Smooth muscle cell (in vitro differentiated cells): ENCODE data around the gene PCDH9. TPM values are rescaled to one million over a fixed set of nuclear protein-coding genes. Genes with fewer than 3 reads are reported as not detected.
A peak's percentile ranks its signal among the peaks of the same experiment; 100 is the strongest.

Experiments
- DNase-seq: peaks from one replicate; lab custom pipeline; 2025; ENCODE audit not compliant: unreplicated experiment; lab: John Stamatoyannopoulos, UW
- H2AFZ ChIP-seq: fragments of 200-600 bp; sonication (generic); 2 replicates; pipeline ENCODE4 v1.6.0; 2016; ENCODE audit warnings: antibody characterized with exemption, low read depth, mild to moderate bottlenecking
- H3F3A ChIP-seq: fragments of 200-600 bp; sonication (generic); 2 replicates; pipeline ENCODE4 v1.6.0; 2017; ENCODE audit warnings: antibody characterized with exemption, low read depth
- H3K27ac ChIP-seq: fragments of 200-600 bp; sonication (generic); 2 replicates; pipeline ENCODE4 v1.5.1; 2016; ENCODE audit warnings: low read depth, mild to moderate bottlenecking
- H3K27me3 ChIP-seq: fragments of 200-600 bp; sonication (generic); 2 replicates; pipeline ENCODE4 v1.6.1; 2016; ENCODE audit warnings: low read depth, mild to moderate bottlenecking
- H3K36me3 ChIP-seq: fragments of 200-600 bp; sonication (generic); 2 replicates; pipeline ENCODE4 v1.5.1; 2016; ENCODE audit warnings: low read depth
- H3K4me1 ChIP-seq: fragments of 200-600 bp; sonication (generic); 2 replicates; pipeline ENCODE4 v1.5.1; 2016; ENCODE audit warnings: low read depth
- H3K4me2 ChIP-seq: fragments of 200-600 bp; sonication (generic); 2 replicates; pipeline ENCODE4 v1.6.0; 2016; ENCODE audit warnings: mild to moderate bottlenecking
- H3K4me3 ChIP-seq: fragments of 200-600 bp; sonication (generic); 2 replicates; pipeline ENCODE4 v1.5.1; 2016; ENCODE audit warnings: mild to moderate bottlenecking
- H3K79me2 ChIP-seq: fragments of 200-600 bp; sonication (generic); 2 replicates; pipeline ENCODE4 v1.6.0; 2016; ENCODE audit warnings: low read depth, mild to moderate bottlenecking
- H3K9ac ChIP-seq: fragments of 200-600 bp; sonication (generic); 2 replicates; pipeline ENCODE4 v1.6.0; 2016; ENCODE audit warnings: low read depth
- H3K9me3 ChIP-seq: fragments of 200-600 bp; sonication (generic); replicated peaks from 2 replicates; pipeline ENCODE4 v1.5.1; 2016; ENCODE audit warnings: low read depth
- H4K20me1 ChIP-seq: fragments of 200-600 bp; sonication (generic); 2 replicates; pipeline ENCODE4 v1.6.0; 2016; ENCODE audit warnings: low read depth
- CTCF ChIP-seq: fragments of 200-600 bp; sonication (generic); IDR thresholded peaks from 2 replicates; pipeline ENCODE4 v1.5.1; 2017; ENCODE audit warnings: borderline replicate concordance, mild to moderate bottlenecking, antibody characterized with exemption; ENCODE audit not compliant: insufficient read depth, poor library complexity, severe bottlenecking
- WGBS: methylation state at CpG from one replicate; pipeline ENCODE4 v1.1.7; 2016; ENCODE audit warnings: low lambda C conversion rate; 5-methylcytosine and 5-hydroxymethylcytosine counted together
- polyA plus RNA-seq: library from polyadenylated mRNA; unstranded; fragments of >200 nt; fragmentation: Nextera tagmentation; extraction: Ambion mirVana; gene quantifications from 2 replicates; pipeline ENCODE4 v1.2.1, GENCODE V29; 2016
- total RNA-seq: library from RNA; depleted of rRNA; stranded (reverse); fragments of >200 nt; gene quantifications from 2 replicates; pipeline ENCODE4 v1.2.3, GENCODE V29; 2014

Gene PCDH9
- total and polyA plus RNA-seq, 2 experiments from 2014 or later, result 0.65 to 1.9 TPM

- Histone ChIP-seq H3K79me2 (no peaks in the 10 kb centered on the region), H3K9me3 (no peaks in the 10 kb centered on the region), H3K4me3 (no peak overlapping the region), H3K27me3 (no peaks in the 10 kb centered on the region), H4K20me1 (no peaks in the 10 kb centered on the region), H3K9ac (no peak overlapping the region), H3K36me3 (no peaks in the 10 kb centered on the region), H3K27ac (no peak overlapping the region), H2AFZ (no peak overlapping the region), H3F3A (no peaks in the 10 kb centered on the region), H3K4me2 (no peak overlapping the region), H3K4me1 (peaks cover 7% of the 10 kb centered on the region)
- TF ChIP-seq CTCF, result no peak
- WGBS, result 85% methylated on average over 5 of the region's 5 CpGs
- DNase-seq, result no peak
Measured at GRCh38 chr13:67232384-67232783, 2.2 kb upstream of the PCDH9 start.

GRCh38 chr13:67231289-67232000 is 1.3 kb upstream of the PCDH9 start:
- H2AFZ ChIP-seq, result peak overlapping the region; percentile 91
- no peaks in the 10 kb centered on the region for H4K20me1 ChIP-seq
- H3K4me1 ChIP-seq, result peaks cover 7% of the 10 kb centered on the region
- H3F3A ChIP-seq, result no peaks in the 10 kb centered on the region
- DNase-seq, result no peak
- peak overlapping the region; percentile 84 for H3K4me3 ChIP-seq
- peak overlapping the region; percentile 50 for H3K27ac ChIP-seq
- no peak for TF ChIP-seq CTCF
- no peaks in the 10 kb centered on the region for H3K36me3 ChIP-seq
- peak overlapping the region; percentile 60 for H3K9ac ChIP-seq
- no peaks in the 10 kb centered on the region for H3K27me3 ChIP-seq
- no peaks in the 10 kb centered on the region for H3K9me3 ChIP-seq
- H3K4me2 ChIP-seq, result peak overlapping the region; percentile 94
- 2% methylated on average over 11 of the region's 11 CpGs for WGBS
- no peaks in the 10 kb centered on the region for H3K79me2 ChIP-seq

- no peaks in the 10 kb centered on the region for H4K20me1 ChIP-seq
Measured at GRCh38 chr13:67230404-67231288, 510 bp upstream of the PCDH9 start.

More at GRCh38 chr13:67230404-67231288, 510 bp upstream of the PCDH9 start:
- Histone ChIP-seq H3K36me3 (no peaks in the 10 kb centered on the region), H3K4me3 (peak overlapping the region; percentile 84), H3K9ac (peak overlapping the region; percentile 60), H3K79me2 (no peaks in the 10 kb centered on the region), H3K4me2 (peak overlapping the region; percentile 94), H3F3A (no peaks in the 10 kb centered on the region), H3K27ac (peak overlapping the region; percentile 50), H3K27me3 (no peaks in the 10 kb centered on the region), H3K4me1 (peaks cover 7% of the 10 kb centered on the region), H2AFZ (peak overlapping the region; percentile 91), H3K9me3 (no peaks in the 10 kb centered on the region)
- under 1% methylated on average over 83 of the region's 86 CpGs for WGBS
- peak; percentile 83 for DNase-seq
- TF ChIP-seq CTCF, result no peak
